ENCODE data around the gene ECSCR.

DNA sequence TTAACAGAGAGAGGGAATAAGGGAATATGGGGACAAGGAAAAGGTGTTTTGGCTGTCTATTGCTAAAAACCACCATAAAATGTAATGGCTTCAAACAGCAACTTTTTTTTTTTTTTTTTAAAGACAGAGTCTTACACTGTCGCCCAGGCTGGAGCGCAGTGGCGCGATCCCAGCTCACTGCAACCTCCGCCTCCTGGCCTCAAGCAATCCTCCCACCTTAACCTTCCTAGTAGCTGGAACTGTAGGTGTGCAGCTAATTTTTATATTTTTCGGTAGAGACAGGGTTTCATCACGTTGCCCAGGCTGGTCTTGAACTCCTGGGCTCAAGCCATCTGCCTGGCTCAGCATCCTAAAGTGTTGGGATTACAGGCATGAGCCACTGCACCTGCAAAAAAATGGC is 54.4 kb downstream of the ECSCR start:
- TF ChIP-seq EZH2 (IDR thresholded peaks at IDR 0.05; ENCODE audit: borderline replicate concordance, insufficient read depth, low read length, poor library complexity, severe bottlenecking) (no peak), POLR2AphosphoS5 (IDR thresholded peaks at IDR 0.05) (no peak), RAD21 (conservative IDR thresholded peaks at IDR 0.05) (no peak), SMC3 (conservative IDR thresholded peaks at IDR 0.05; ENCODE audit: poor library complexity) (no peak), EP300 (conservative IDR thresholded peaks at IDR 0.05; ENCODE audit: poor library complexity, severe bottlenecking) (no peak), TAF1 (IDR thresholded peaks at IDR 0.05; ENCODE audit: low read depth) (no peak), MXI1 (conservative IDR thresholded peaks at IDR 0.05; ENCODE audit: poor library complexity, severe bottlenecking) (no peak)
- TF ChIP-seq, protein P1, sequence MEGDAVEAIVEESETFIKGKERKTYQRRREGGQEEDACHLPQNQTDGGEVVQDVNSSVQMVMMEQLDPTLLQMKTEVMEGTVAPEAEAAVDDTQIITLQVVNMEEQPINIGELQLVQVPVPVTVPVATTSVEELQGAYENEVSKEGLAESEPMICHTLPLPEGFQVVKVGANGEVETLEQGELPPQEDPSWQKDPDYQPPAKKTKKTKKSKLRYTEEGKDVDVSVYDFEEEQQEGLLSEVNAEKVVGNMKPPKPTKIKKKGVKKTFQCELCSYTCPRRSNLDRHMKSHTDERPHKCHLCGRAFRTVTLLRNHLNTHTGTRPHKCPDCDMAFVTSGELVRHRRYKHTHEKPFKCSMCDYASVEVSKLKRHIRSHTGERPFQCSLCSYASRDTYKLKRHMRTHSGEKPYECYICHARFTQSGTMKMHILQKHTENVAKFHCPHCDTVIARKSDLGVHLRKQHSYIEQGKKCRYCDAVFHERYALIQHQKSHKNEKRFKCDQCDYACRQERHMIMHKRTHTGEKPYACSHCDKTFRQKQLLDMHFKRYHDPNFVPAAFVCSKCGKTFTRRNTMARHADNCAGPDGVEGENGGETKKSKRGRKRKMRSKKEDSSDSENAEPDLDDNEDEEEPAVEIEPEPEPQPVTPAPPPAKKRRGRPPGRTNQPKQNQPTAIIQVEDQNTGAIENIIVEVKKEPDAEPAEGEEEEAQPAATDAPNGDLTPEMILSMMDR (IDR thresholded peaks at IDR 0.05; ENCODE audit: poor library complexity, severe bottlenecking) = no peak
- TF ChIP-seq, protein P2, sequence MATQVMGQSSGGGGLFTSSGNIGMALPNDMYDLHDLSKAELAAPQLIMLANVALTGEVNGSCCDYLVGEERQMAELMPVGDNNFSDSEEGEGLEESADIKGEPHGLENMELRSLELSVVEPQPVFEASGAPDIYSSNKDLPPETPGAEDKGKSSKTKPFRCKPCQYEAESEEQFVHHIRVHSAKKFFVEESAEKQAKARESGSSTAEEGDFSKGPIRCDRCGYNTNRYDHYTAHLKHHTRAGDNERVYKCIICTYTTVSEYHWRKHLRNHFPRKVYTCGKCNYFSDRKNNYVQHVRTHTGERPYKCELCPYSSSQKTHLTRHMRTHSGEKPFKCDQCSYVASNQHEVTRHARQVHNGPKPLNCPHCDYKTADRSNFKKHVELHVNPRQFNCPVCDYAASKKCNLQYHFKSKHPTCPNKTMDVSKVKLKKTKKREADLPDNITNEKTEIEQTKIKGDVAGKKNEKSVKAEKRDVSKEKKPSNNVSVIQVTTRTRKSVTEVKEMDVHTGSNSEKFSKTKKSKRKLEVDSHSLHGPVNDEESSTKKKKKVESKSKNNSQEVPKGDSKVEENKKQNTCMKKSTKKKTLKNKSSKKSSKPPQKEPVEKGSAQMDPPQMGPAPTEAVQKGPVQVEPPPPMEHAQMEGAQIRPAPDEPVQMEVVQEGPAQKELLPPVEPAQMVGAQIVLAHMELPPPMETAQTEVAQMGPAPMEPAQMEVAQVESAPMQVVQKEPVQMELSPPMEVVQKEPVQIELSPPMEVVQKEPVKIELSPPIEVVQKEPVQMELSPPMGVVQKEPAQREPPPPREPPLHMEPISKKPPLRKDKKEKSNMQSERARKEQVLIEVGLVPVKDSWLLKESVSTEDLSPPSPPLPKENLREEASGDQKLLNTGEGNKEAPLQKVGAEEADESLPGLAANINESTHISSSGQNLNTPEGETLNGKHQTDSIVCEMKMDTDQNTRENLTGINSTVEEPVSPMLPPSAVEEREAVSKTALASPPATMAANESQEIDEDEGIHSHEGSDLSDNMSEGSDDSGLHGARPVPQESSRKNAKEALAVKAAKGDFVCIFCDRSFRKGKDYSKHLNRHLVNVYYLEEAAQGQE (IDR thresholded peaks at IDR 0.05; ENCODE audit: borderline replicate concordance) = no peak

All from neural cell (in vitro differentiated cells).